Breast epithelium (tissue), 4 donors: ENCODE measurements around the gene LPAR1. TPM values are rescaled to one million over a fixed set of nuclear protein-coding genes. Genes with fewer than 3 reads are reported as not detected.

ENCODE experiments used
- DNase-seq, 2 donors: peaks; one replicate each; pipeline ENCODE4 v3.0.0-alpha.2; 2019; ENCODE audit warnings: low spot score in 2 of 2
- H3K27ac ChIP-seq, 2 donors: fragments of 200-600 bp; sonication (generic) in 1 of 2; one replicate each; pipeline ENCODE4 v1.5.1; 2016 to 2019; ENCODE audit warnings: mild to moderate bottlenecking in 1 of 2
- H3K27me3 ChIP-seq, 2 donors: fragments of 200-600 bp; sonication (generic) in 1 of 2; one replicate each; pipeline versions ENCODE4 v1.5.1 to v1.6.0; 2017 to 2019; ENCODE audit warnings: control low read depth in 1 of 2, mild to moderate bottlenecking in 1 of 2
- H3K36me3 ChIP-seq: fragments of 200-600 bp; one replicate; pipeline ENCODE4 v1.5.1; 2019
- H3K4me1 ChIP-seq, 2 donors: fragments of 200-600 bp; sonication (generic); one replicate each; pipeline ENCODE4 v1.5.1; 2016 to 2019; ENCODE audit warnings: control low read depth in 1 of 2
- H3K4me3 ChIP-seq, 3 donors: fragments of 200-600 bp; sonication (generic); 1 replicate in 2 of 3; 2 replicates in 1 of 3; pipeline ENCODE4 v1.5.1; 2016 to 2019; ENCODE audit warnings: mild to moderate bottlenecking in 3 of 3, moderate library complexity in 2 of 3
- H3K9me3 ChIP-seq, 2 donors: fragments of 200-600 bp; sonication (generic) in 1 of 2; one replicate each; pipeline ENCODE4 v1.5.1; 2016 to 2019; ENCODE audit warnings: control low read depth in 1 of 2
- CTCF ChIP-seq, 3 donors: fragments of 450-650 bp; IDR thresholded peaks; one replicate each; pipeline ENCODE4 v1.5.1; 2016 to 2017; ENCODE audit warnings: antibody characterized with exemption in 3 of 3, mild to moderate bottlenecking in 3 of 3, moderate library complexity in 3 of 3
- POLR2A ChIP-seq: fragments of 450-650 bp; IDR thresholded peaks from one replicate; pipeline ENCODE4 v1.6.1; 2016; ENCODE audit warnings: antibody characterized with exemption, mild to moderate bottlenecking, moderate library complexity
- POLR2AphosphoS5 ChIP-seq, 3 donors: sonication (generic); formaldehyde crosslinking; IDR thresholded peaks; one replicate each; pipeline ENCODE4 v1.6.1; 2017; ENCODE audit warnings: antibody characterized with exemption in 3 of 3
- intact Hi-C: fragments of 100-400 bp; cut with DNase I; formaldehyde crosslinking; loops from one replicate; pipeline ENCODE4 v1.15.1; 2023; ENCODE audit warnings: low total_unique reads
- total RNA-seq, 3 donors: library from RNA; depleted of rRNA; stranded (reverse); fragments of >200 nt; gene quantifications; one replicate each; pipeline ENCODE4 v1.1.0, GENCODE V29; 2016

Gene LPAR1
- total RNA-seq, 3 donors from 2014 or later = 24.6 to 138 (median 79.3) TPM

- H3K27ac ChIP-seq = no peak overlapping the region
- intact Hi-C loops = no loop called here
Measured at GRCh38 chr9:110967196-110967595, 71.1 kb downstream of the LPAR1 start.

GRCh38 chr9:110960288-110960687 lies 78.0 kb downstream of the LPAR1 start:
- H3K4me1 ChIP-seq = no peaks in the 10 kb centered on the region
- intact Hi-C loops = no loop called here
- no peaks in the 10 kb centered on the region for H3K36me3 ChIP-seq
- H3K27ac ChIP-seq = no peak overlapping the region
- peaks cover 0 to 12% of the 10 kb centered on the region in 2 donors for H3K9me3 ChIP-seq
- no peak overlapping the region for H3K4me3 ChIP-seq
- no peak for DNase-seq
- no peak for TF ChIP-seq CTCF (IDR thresholded peaks at IDR 0.05)
- no peak for TF ChIP-seq POLR2A
- TF ChIP-seq POLR2AphosphoS5 (IDR thresholded peaks at IDR 0.05) = no peak
- H3K27me3 ChIP-seq = no peaks in the 10 kb centered on the region

More at GRCh38 chr9:110967196-110967595, 71.1 kb downstream of the LPAR1 start:
- DNase-seq = no peak
- H3K27me3 ChIP-seq = no peaks in the 10 kb centered on the region
- no peaks in the 10 kb centered on the region for H3K36me3 ChIP-seq
- no peaks in the 10 kb centered on the region for H3K9me3 ChIP-seq
- H3K4me3 ChIP-seq = no peak overlapping the region
- TF ChIP-seq CTCF (IDR thresholded peaks at IDR 0.05) = no peak
- TF ChIP-seq POLR2A = no peak
- no peak for TF ChIP-seq POLR2AphosphoS5 (IDR thresholded peaks at IDR 0.05)
- no peaks in the 10 kb centered on the region for H3K4me1 ChIP-seq

DNA sequence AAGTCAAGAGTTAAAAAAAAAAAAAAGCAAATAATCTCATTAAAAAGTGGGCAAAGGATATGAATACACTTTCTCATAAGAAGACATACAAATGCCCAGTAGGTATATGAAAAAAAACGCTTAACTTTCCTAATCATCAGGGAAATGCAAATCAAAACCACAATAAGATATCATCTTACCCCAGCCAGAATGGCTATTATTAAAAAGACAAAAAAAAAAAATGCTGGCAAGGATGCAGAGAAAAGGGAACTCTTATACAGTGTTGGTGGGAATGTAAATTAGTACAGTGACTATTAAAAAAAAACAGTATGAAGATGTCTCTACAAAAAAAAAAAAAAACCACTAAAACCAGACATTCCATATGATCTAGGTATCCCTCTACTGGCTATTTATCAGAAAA lies 79.4 kb downstream of the LPAR1 start:
- Histone ChIP-seq H3K36me3 (no peaks in the 10 kb centered on the region), H3K27me3 (no peaks in the 10 kb centered on the region), H3K9me3 (peaks cover 0 to 12% of the 10 kb centered on the region in 2 donors), H3K27ac (no peak overlapping the region), H3K4me1 (no peaks in the 10 kb centered on the region), H3K4me3 (no peak overlapping the region)
- DNase-seq = no peak
- TF ChIP-seq POLR2AphosphoS5 (IDR thresholded peaks at IDR 0.05) (no peak), CTCF (IDR thresholded peaks at IDR 0.05) (no peak), POLR2A (no peak)
- intact Hi-C loops = no loop called here

DNA sequence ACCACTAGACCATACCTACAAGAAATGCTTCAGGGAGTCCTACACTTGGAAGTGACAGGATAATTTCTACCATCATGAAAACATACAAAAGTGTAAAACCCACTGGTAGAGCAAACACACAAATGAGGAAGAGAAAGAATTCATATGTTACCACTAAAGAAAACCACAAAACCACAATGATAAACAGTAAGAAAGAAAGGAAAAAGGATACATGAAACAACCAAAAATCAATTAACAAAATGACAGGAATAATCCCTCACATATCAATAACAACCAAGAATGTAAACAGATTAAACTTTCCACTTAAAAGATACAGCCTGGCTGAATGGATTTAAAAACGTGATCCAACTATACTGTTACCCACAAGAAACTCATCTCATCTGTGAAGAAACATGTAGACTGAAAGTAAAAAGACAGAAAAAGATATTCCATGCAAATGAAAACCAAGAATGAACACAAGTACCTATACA lies 83.4 kb downstream of the LPAR1 start:
- Histone ChIP-seq H3K27ac (no peak overlapping the region), H3K36me3 (no peaks in the 10 kb centered on the region), H3K4me1 (no peaks in the 10 kb centered on the region), H3K4me3 (no peak overlapping the region), H3K9me3 (peaks cover 0 to 12% of the 10 kb centered on the region in 2 donors), H3K27me3 (no peaks in the 10 kb centered on the region)
- TF ChIP-seq POLR2A (no peak), CTCF (IDR thresholded peaks at IDR 0.05) (no peak), POLR2AphosphoS5 (IDR thresholded peaks at IDR 0.05) (no peak)
- DNase-seq = no peak
- intact Hi-C loops = no loop called here

DNA sequence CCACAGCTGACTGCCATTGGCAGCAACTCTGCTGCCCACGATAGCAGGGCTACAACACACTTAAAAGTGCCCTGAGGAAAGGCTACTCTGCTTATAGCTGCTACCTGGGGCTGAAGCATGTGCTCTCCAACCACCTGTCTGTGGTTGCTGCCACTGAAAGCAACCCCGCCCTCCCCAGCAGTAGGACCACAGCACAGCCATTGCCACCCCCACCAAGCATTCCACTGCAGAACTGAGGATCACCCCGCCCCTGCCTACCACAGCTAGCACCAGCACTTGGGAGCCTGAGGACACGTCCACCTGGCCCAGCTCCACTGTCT lies 85.8 kb downstream of the LPAR1 start:
- Histone ChIP-seq H3K27me3 (no peaks in the 10 kb centered on the region), H3K4me1 (no peaks in the 10 kb centered on the region), H3K4me3 (peak overlapping the region in 1 of 3 donors; percentile 6), H3K27ac (peak overlapping the region in 1 of 2 donors; percentile 40), H3K9me3 (peaks cover 0 to 2% of the 10 kb centered on the region in 2 donors), H3K36me3 (no peaks in the 10 kb centered on the region)
- DNase-seq = no peak
- TF ChIP-seq POLR2AphosphoS5 (IDR thresholded peaks at IDR 0.05) = no peak
- no peak for TF ChIP-seq POLR2A
- no peak for TF ChIP-seq CTCF (IDR thresholded peaks at IDR 0.05)
- intact Hi-C loops = no loop called here
